CD14-positive monocyte (primary cell): ENCODE data around the gene ITPA. TPM values are rescaled to one million over a fixed set of nuclear protein-coding genes. Genes with fewer than 3 reads are reported as not detected.

Experiments used
- DNase-seq, 3 donors: peaks; one replicate each; pipeline ENCODE4 v3.0.0-alpha.2; 2011 to 2022
- H2AFZ ChIP-seq: 2 replicates; pipeline ENCODE4 v1.6.0; 2012; ENCODE audit warnings: mild to moderate bottlenecking, low read depth, low read length, inconsistent platforms; ENCODE audit not compliant: insufficient read depth, poor library complexity, severe bottlenecking
- H3K27ac ChIP-seq, 2 donors: 1 replicate in 1 of 2; 2 replicates in 1 of 2; pipeline ENCODE4 v1.5.1; 2012 to 2013; ENCODE audit warnings: low read length in 2 of 2, control low read depth in 1 of 2, inconsistent platforms in 1 of 2, low read depth in 1 of 2, mild to moderate bottlenecking in 1 of 2
- H3K27me3 ChIP-seq, 2 donors: one replicate each; pipeline versions ENCODE4 v1.6.0 to v1.6.1; 2011 to 2013; ENCODE audit warnings: low read length in 2 of 2; ENCODE audit not compliant: control insufficient read depth in 2 of 2, insufficient read depth in 2 of 2
- H3K36me3 ChIP-seq, 2 donors: replicated peaks in 1 of 2; 1 replicate in 1 of 2; 2 replicates in 1 of 2; pipeline versions ENCODE4 v1.5.1 to v1.6.1; 2012 to 2013; ENCODE audit warnings: low read length in 2 of 2, control low read depth in 1 of 2, inconsistent platforms in 1 of 2, mild to moderate bottlenecking in 1 of 2; ENCODE audit not compliant: insufficient read depth in 2 of 2, control insufficient read depth in 1 of 2
- H3K4me1 ChIP-seq, 2 donors: 1 replicate in 1 of 2; 2 replicates in 1 of 2; pipeline versions ENCODE4 v1.5.1 to v1.6.1; 2012 to 2013; ENCODE audit warnings: low read length in 2 of 2, control low read depth in 1 of 2, inconsistent platforms in 1 of 2, mild to moderate bottlenecking in 1 of 2, moderate library complexity in 1 of 2; ENCODE audit not compliant: insufficient read depth in 2 of 2, control insufficient read depth in 1 of 2
- H3K4me2 ChIP-seq: replicated peaks from 2 replicates; pipeline ENCODE3; 2012; ENCODE audit warnings: low read length, moderate library complexity, mild to moderate bottlenecking; ENCODE audit not compliant: poor library complexity, severe bottlenecking; ENCODE audit errors: extremely low read depth
- H3K4me3 ChIP-seq, 3 experiments: fragments of 200-600 bp in 1 of 3; sonication (generic) in 1 of 3; replicated peaks in 1 of 3; 1 replicate in 2 of 3; 2 replicates in 1 of 3; pipeline ENCODE4 v1.5.1; 2011 to 2013; ENCODE audit warnings: low read length in 3 of 3, mild to moderate bottlenecking in 3 of 3, control low read depth in 2 of 3, low read depth in 2 of 3, inconsistent platforms in 1 of 3, moderate library complexity in 1 of 3
- H3K79me2 ChIP-seq: 2 replicates; pipeline ENCODE4 v1.6.0; 2012; ENCODE audit warnings: mild to moderate bottlenecking, control low read depth, inconsistent platforms, low read length, moderate library complexity; ENCODE audit not compliant: insufficient read depth
- H3K9ac ChIP-seq: 2 replicates; pipeline ENCODE4 v1.6.0; 2017; ENCODE audit warnings: low read length, mild to moderate bottlenecking; ENCODE audit not compliant: insufficient read depth, poor library complexity, severe bottlenecking
- H3K9me3 ChIP-seq, 2 donors: replicated peaks in 1 of 2; 1 replicate in 1 of 2; 2 replicates in 1 of 2; pipeline versions ENCODE4 v1.5.1 to v1.6.1; 2012 to 2013; ENCODE audit warnings: low read length in 2 of 2, control low read depth in 1 of 2; ENCODE audit not compliant: control insufficient read depth in 1 of 2, insufficient read depth in 1 of 2
- H4K20me1 ChIP-seq: 2 replicates; pipeline ENCODE4 v1.6.0; 2012; ENCODE audit warnings: mild to moderate bottlenecking, low read length, control low read depth, moderate library complexity; ENCODE audit not compliant: insufficient read depth
- H3K27ac Mint-ChIP-seq, 7 donors: one replicate each; pipeline ENCODE4 v1.8.0; 2020; ENCODE audit warnings: mild to moderate bottlenecking in 7 of 7, mixed read lengths in 7 of 7, moderate library complexity in 6 of 7, inconsistent platforms in 2 of 7
- H3K27me3 Mint-ChIP-seq, 3 donors: one replicate each; pipeline ENCODE4 v1.8.0; 2021 to 2022; ENCODE audit warnings: low read depth in 3 of 3, mild to moderate bottlenecking in 3 of 3, mixed read lengths in 3 of 3, moderate library complexity in 3 of 3, inconsistent platforms in 1 of 3
- H3K36me3 Mint-ChIP-seq, 2 donors: one replicate each; pipeline ENCODE4 v1.8.0; 2020; ENCODE audit warnings: mixed read lengths in 2 of 2, inconsistent platforms in 1 of 2, mild to moderate bottlenecking in 1 of 2
- H3K4me1 Mint-ChIP-seq: one replicate; pipeline ENCODE4 v1.8.0; 2020; ENCODE audit warnings: mild to moderate bottlenecking, mixed read lengths
- H3K4me3 Mint-ChIP-seq, 2 donors: one replicate each; pipeline ENCODE4 v1.8.0; 2020; ENCODE audit warnings: mild to moderate bottlenecking in 2 of 2, mixed read lengths in 2 of 2, moderate library complexity in 1 of 2
- H3K9me3 Mint-ChIP-seq, 7 donors: one replicate each; pipeline ENCODE4 v1.8.0; 2020 to 2022; ENCODE audit warnings: mixed read lengths in 7 of 7, mild to moderate bottlenecking in 6 of 7, moderate library complexity in 6 of 7, inconsistent platforms in 2 of 7
- WGBS: methylation state at CpG from one replicate; pipeline ENCODE4 v1.1.5; 2013; ENCODE audit warnings: missing lambda C conversion rate; ENCODE audit not compliant: insufficient coverage; 5-methylcytosine and 5-hydroxymethylcytosine counted together
- intact Hi-C, 2 donors: fragments of 100-400 bp; cut with micrococcal nuclease; formaldehyde crosslinking; loops; one replicate each; pipeline versions ENCODE4 v1.15.0 to v1.15.1; 2023
- polyA plus RNA-seq, 3 donors: library from polyadenylated mRNA; depleted of rRNA in 1 of 3; unstranded in 2 of 3; stranded (reverse) in 1 of 3; fragments of 300-500 nt in 2 of 3; fragments of >200 nt in 1 of 3; fragmentation: Illumina TruSeq in 2 of 3; gene quantifications; 1 replicate in 2 of 3; 2 replicates in 1 of 3; pipeline ENCODE4 v1.2.3, GENCODE V29; 2012 to 2021
- TF ChIP-seq, protein P1 (sequence below): fragments of 200-600 bp; IDR thresholded peaks from one replicate; pipeline ENCODE4 v1.8.0; 2022; ENCODE audit warnings: antibody characterized with exemption, mild to moderate bottlenecking

ITPA gene
- polyA plus RNA-seq, 3 donors = 39.5 to 62.8 (median 57.0) TPM

DNA sequence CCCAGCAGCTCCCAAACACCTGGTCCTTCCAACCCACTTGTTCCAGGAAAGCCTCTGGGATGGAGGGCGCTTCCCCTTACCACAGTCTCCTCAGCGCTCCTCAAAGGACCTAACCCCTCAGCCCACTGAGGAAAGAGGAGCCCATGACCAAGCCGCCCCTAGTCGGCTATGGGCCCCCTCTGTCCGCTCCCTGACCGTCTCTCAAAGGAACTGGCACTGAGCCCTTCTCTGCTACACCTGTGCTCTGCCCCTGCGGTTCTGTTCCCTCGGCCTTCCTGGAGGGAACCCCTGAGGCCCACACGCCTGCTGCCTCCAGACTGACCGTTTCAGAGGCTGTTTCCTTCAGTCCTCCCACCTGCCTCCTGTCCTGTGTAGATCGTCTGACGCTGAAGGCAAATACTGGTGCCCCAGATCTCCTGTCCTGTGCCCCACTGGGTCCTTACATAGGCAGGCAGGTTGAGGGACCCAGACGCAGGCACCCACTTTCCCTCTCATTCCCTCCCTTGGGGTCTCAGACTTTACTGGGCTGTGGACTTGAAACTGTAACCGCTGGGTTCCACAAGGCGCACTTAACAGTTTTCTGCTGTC, 31.6 kb downstream of the ITPA start:
- intact Hi-C loops = no loop called here
- Histone ChIP-seq H3K27me3 (peaks cover 29 to 82% of the 10 kb centered on the region in 2 donors), H2AFZ (no peak overlapping the region), H3K36me3 (no peaks in the 10 kb centered on the region), H3K79me2 (no peaks in the 10 kb centered on the region), H3K4me3 (no peak overlapping the region), H3K27ac (no peak overlapping the region), H4K20me1 (no peaks in the 10 kb centered on the region), H3K4me2 (no peak overlapping the region), H3K4me1 (peaks cover 19 to 24% of the 10 kb centered on the region in 2 donors), H3K9me3 (peaks cover 0 to 25% of the 10 kb centered on the region in 2 donors), H3K9ac (no peak overlapping the region)
- Mint-ChIP-seq H3K27me3 (peaks cover 80 to 93% (median 83%) of the 10 kb centered on the region in 3 donors), H3K9me3 (peaks cover 0 to 21% (median 10%) of the 10 kb centered on the region in 7 donors), H3K4me1 (peaks cover 15% of the 10 kb centered on the region), H3K36me3 (peaks cover 6 to 9% of the 10 kb centered on the region in 2 donors), H3K4me3 (peak overlapping the region; percentile 52 to 98), H3K27ac (no peak overlapping the region)
- TF ChIP-seq, protein P1, sequence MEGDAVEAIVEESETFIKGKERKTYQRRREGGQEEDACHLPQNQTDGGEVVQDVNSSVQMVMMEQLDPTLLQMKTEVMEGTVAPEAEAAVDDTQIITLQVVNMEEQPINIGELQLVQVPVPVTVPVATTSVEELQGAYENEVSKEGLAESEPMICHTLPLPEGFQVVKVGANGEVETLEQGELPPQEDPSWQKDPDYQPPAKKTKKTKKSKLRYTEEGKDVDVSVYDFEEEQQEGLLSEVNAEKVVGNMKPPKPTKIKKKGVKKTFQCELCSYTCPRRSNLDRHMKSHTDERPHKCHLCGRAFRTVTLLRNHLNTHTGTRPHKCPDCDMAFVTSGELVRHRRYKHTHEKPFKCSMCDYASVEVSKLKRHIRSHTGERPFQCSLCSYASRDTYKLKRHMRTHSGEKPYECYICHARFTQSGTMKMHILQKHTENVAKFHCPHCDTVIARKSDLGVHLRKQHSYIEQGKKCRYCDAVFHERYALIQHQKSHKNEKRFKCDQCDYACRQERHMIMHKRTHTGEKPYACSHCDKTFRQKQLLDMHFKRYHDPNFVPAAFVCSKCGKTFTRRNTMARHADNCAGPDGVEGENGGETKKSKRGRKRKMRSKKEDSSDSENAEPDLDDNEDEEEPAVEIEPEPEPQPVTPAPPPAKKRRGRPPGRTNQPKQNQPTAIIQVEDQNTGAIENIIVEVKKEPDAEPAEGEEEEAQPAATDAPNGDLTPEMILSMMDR = no peak
- DNase-seq = no peak
- 84% methylated on average over 12 of the region's 15 CpGs for WGBS

DNA sequence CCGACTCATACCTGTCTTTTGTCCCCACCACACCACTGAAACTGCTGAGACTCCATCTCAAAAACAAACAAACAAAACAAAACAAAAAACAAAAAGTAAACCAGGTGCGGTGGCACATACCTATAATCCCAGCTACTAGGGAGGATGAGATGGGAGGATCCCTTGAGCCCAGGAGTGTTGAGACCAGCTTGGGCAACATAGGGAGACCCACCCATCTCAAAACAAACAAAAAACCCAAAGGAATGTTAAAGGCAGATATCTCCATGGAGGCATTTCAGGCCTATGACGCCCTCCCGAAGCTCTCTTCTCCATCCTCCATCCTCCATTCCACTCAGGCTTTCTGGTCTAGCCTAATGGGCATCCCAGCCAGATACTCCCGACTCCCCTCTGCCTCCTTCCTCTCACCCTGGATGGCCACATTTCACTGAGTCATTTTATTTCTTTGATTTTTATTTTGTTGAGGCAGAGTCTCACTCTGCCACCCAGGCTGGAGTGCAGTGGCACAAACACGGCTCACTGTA, 32.9 kb downstream of the ITPA start:
- no peak overlapping the region for H2AFZ ChIP-seq
- no peak overlapping the region for H3K27ac Mint-ChIP-seq
- H3K36me3 Mint-ChIP-seq = peaks cover 6 to 9% of the 10 kb centered on the region in 2 donors
- peaks cover 0 to 19% of the 10 kb centered on the region in 2 donors for H3K9me3 ChIP-seq
- H3K9me3 Mint-ChIP-seq = peaks cover 0 to 18% (median 9%) of the 10 kb centered on the region in 7 donors
- H4K20me1 ChIP-seq = no peaks in the 10 kb centered on the region
- no peak overlapping the region for H3K9ac ChIP-seq
- H3K27me3 ChIP-seq = peaks cover 21 to 78% of the 10 kb centered on the region in 2 donors
- no peak overlapping the region for H3K4me3 ChIP-seq
- intact Hi-C loops = no loop called here
- H3K27ac ChIP-seq = no peak overlapping the region
- H3K36me3 ChIP-seq = no peaks in the 10 kb centered on the region
- H3K4me2 ChIP-seq = no peak overlapping the region
- DNase-seq = no peak
- H3K27me3 Mint-ChIP-seq = peaks cover 69 to 93% (median 81%) of the 10 kb centered on the region in 3 donors
- TF ChIP-seq, protein P1 = no peak
- peak overlapping the region; percentile 2 to 85 for H3K4me3 Mint-ChIP-seq
- H3K4me1 ChIP-seq = peaks cover 19 to 24% of the 10 kb centered on the region in 2 donors
- WGBS = 60% methylated on average over 2 of the region's 6 CpGs
- H3K79me2 ChIP-seq = no peaks in the 10 kb centered on the region
- peaks cover 15% of the 10 kb centered on the region for H3K4me1 Mint-ChIP-seq
